HG02885 (cell line): ENCODE data around the gene EIF4A3.

Experiments
- ATAC-seq: cut with Tn5 transposase; IDR thresholded peaks from one replicate; pipeline ENCODE4 v1.9.1; 2021; ENCODE audit warnings: mild to moderate bottlenecking; ENCODE audit not compliant: unreplicated experiment, poor library complexity

Gene EIF4A3

DNA sequence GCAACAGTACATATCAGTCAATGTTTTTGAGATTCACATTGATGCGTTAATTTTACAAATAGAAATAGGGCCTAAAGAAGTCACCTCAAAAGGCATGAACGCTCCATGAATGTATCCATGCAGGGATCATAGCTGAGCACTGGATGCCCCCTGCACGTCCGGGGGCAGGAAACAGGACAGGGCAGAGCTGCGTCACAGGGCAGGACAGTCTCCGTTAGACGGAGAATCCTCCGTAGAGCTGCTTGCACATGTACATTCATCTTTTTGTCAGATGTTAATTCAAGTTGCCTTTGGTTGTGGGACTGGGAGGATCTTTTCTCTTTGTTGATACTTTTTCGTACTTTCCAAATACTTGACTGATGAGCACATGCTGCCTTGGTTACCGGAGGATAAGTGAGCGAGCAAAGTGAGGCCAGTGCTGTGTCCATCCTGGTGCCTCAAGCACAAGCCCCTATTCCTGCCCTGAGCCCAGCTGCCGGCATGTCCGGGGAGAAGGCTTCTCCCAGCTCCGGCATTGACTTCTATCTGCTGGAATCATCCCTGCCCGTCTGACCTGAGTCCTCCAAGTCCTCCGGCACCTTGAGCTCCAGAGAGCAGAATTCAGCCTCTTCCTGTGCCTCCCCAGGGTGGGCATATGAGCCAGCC, 30.5 kb downstream of the EIF4A3 start:
- ATAC-seq, result no peak

DNA sequence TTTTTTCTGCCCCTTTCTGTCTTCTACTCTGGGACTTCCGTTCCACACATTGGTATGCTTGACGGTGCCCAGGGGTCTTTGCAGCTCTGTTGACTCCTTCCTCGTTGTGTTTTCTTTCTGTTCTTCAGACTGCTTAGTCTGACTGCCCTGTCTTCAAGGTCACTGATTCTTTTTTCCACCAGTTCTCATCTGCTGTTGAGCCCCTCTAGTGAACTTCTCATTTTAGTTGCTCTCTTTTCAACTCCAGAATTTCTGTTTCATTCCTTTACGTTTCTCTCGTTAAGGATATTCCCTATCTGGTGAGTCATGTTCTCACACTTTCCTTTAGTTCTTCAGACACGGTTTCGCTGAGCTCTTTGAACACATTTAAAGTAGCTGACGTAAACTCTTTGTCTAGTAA, 31.8 kb downstream of the EIF4A3 start:
- ATAC-seq, result no peak

DNA sequence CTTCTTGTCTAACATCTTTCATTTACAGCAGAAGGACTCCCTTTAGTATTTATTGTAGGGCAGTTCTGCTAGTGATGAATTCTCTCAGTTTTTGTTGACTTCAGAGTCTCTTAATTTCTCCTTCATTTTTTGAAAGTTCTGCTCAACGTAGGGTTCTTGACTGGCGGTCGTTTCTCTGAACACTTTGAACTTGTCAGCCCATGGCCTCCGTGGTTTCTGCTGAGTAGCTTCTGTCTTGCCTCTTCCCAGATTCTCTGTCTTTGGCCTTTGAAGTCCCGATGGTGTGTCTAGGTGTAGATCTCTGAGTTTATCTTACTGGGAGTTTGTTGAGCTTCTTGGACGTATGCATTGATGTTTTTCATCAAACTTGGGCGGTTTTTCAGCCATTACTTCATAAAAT, 32.2 kb downstream of the EIF4A3 start:
- ATAC-seq, result no peak

DNA sequence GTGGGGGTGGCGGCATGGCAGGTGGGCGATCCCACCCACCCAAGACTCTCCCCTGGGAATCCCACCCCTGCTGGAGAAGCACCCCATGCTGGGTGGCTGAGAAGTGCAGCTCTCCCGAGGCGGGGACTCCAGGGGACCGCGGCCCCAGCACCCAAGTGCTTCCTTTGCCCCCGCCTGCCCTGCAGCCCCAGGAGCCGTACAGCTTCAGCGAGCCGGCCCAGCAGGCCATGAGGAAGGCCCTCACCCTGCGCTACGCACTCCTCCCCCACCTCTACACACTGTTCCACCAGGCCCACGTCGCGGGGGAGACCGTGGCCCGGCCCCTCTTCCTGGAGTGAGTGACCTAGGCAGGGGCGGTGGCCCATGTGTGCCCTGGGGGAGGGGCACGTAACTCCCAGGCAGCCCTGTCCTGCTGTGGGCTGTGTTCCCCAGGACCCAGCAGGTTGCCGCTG, 33.9 kb downstream of the EIF4A3 start:
- ATAC-seq, result no peak

DNA sequence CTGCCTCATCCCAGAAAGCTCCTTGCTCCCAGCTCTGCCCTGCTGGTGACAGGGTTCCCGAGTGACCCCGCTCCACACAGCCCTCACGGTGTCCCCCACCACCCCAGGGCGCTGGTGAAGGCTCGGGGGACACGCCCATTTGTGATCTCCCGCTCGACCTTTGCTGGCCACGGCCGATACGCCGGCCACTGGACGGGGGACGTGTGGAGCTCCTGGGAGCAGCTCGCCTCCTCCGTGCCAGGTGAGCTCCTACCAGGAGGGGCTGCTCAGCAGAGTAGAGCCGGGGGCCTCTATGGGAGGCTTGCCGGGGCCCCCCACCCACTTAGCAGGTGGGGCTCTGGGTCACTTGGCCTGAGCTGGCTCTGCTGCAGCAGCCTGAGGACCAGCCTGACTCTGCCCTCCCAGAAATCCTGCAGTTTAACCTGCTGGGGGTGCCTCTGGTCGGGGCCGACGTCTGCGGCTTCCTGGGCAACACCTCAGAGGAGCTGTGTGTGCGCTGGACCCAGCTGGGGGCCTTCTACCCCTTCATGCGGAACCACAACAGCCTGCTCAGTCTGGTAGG, 34.4 kb downstream of the EIF4A3 start:
- ATAC-seq, result no peak

DNA sequence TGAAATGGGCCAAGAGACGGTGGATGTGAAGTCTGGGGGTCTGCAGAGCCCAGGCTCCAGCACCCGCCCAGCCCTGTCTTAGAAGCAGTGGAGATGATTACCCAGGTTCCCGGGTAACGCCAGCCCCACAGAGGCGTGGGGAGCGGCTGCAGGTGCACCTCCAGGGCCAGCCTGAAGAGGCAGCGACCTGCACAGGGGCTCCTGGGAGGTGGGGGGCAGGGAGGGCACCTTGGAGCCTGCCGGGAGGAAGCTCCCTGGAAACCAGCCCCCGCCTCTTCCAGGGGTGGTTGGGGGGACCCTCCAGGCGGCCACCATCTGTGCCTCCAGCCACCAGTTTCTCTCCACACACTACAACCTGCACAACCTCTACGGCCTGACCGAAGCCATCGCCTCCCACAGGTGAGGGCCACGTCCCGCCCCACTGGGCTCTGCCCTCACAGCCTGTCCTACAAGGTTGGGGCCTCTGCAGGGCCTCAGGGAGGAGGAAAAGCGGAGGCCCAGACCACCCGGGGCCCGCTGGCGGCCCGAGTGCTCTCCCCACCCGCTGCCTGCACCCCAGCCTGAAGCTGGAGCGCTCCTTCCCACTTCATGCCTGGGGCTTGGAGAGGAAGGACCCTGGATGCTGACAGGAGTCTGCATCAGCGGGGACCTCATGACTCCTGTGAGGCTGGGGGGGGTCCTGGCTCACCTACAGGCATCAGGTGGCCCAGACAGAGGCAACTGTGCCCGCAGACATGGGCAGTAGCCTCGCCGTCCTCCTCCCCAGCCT, 35.0 kb downstream of the EIF4A3 start:
- no peak for ATAC-seq

DNA sequence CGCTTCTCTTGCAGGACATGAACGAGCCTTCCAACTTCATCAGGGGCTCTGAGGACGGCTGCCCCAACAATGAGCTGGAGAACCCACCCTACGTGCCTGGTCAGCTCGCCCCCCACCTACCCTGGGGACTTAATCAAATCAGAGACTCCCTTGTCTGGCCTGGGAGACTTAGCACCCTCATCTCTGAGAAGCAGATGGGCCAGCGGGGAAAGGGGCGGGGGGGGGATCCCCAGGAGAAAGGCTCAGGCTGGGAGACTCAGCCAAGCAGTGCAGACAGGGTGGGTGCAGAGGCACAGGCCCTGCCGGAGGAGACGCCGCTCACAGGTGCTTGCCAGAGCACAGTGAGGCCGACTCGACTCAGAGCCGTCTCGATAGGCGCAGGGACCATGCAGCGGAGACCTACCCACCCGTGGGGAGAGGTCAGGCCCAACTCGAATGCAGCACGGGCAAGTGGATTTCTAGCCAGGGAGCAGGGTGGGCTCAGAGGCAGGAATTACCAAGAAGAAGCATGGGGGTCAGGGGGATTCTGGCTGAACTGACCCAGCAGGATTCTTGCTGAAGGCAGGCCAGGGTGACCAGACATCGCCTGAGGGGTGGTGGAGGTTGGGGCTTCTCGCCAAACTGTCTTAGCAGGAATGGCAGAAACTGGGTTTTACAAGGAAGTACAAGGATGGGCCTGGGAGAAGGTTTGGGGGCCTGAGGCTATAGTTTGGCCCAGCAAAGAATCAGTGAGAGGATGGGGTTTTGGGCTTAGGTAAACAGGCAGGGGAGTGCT, 35.8 kb downstream of the EIF4A3 start:
- ATAC-seq, result no peak

DNA sequence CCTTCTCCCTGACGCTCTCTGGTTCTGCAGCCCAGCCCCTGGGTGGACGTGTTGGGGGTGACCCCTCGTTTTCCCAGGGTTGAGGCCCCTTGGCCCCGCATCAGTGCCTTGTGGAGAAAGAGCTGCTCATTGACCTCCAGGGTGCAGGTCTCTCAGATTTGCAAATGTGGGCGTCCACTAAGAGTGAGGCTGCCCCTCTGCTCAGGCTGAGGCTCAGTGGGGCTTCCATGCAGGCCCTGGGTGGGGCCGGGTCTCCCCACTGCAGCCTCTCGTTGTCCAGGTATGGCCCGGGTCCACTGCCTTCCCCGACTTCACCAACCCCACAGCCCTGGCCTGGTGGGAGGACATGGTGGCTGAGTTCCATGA, 36.5 kb downstream of the EIF4A3 start:
- ATAC-seq, result no peak

DNA sequence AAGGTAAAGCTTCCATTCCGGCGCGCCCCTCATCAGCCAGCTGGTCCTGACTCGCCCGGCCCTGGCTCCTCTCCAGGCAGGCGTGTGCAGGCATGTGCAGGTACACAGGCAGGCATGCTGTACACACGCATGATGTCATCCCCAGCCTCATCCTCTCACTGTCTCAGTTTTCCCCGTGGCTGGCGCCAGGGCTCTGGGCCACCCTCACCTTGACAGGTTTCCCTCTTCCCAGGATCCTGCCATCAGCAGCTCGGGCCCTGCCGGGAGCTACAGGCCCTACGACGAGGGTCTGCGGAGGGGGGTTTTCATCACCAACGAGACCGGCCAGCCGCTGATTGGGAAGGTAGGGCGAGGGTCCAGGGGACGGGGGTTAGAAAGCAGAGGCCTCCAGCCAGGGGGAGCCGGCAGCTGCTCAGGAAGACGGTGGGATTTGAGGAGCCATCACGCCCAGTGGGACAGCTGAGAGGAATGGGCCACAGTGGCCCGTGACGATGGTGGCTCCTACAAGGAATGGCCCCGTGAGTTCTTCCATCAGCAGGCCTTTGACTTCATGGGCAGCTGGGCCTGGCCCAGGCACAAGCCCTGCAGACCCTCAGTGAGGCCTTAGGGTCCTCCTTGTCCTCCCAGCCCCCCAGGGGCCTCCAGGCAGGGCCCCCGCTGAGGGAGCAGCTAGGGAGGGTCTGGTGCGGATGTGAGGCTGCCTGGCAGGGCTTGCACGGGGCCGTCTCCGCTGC, 37.0 kb downstream of the EIF4A3 start:
- no peak for ATAC-seq

DNA sequence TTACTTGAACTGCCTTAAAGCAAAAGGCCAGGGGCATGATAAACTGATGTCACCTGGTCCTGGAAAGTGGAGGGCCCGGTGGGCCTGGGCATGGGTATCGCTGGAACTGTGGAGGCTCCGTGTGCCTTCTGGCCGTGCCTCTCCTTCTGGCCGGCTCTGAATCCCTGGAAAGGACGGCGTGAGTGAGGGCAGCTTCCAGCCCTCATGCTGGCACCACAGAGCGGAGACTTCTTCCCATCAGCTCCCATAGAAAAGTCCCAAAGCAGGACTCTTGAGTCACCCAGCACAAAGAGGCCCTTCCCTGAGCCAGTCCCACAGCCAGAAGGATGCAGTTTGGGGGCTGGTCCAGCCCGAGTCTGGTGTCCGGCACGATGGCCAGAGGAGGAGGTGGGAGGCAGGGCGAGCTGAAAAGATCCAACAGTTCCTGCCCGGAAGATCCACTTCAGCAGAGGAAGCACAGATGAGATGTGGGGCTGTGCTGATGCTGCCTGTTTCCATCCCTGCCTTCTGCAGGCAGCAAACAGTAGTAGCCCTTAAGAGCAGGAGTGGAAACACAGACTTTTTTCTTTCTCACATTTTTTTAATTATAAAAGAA, 37.8 kb downstream of the EIF4A3 start:
- ATAC-seq, result no peak

- no peak for ATAC-seq
Observed at GRCh38 chr17:80108036-80108971, 38.6 kb downstream of the EIF4A3 start.

- no peak for ATAC-seq
Observed at GRCh38 chr17:80107231-80108021, 39.5 kb downstream of the EIF4A3 start.

GRCh38 chr17:80106751-80107150, 40.2 kb downstream of the EIF4A3 start:
- ATAC-seq, result no peak

GRCh38 chr17:80106176-80106575, 40.8 kb downstream of the EIF4A3 start:
- ATAC-seq, result no peak

DNA sequence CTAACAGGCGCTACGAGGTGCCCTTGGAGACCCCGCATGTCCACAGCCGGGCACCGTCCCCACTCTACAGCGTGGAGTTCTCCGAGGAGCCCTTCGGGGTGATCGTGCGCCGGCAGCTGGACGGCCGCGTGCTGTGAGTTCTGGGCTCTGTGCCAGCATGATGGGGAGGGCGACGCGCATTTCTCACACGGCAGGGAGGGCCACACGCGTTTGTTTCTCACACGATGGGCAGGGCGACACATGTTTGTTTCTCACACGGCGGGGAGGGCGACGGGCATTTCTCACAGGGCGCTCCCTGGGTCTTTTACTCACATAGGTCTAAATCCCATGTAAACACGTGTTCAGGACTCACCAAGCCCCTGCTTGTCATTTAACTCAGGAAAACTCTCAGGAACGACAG, 41.2 kb downstream of the EIF4A3 start:
- ATAC-seq, result no peak

- ATAC-seq, result no peak
Observed at GRCh38 chr17:80104956-80105375, 42.0 kb downstream of the EIF4A3 start.

DNA sequence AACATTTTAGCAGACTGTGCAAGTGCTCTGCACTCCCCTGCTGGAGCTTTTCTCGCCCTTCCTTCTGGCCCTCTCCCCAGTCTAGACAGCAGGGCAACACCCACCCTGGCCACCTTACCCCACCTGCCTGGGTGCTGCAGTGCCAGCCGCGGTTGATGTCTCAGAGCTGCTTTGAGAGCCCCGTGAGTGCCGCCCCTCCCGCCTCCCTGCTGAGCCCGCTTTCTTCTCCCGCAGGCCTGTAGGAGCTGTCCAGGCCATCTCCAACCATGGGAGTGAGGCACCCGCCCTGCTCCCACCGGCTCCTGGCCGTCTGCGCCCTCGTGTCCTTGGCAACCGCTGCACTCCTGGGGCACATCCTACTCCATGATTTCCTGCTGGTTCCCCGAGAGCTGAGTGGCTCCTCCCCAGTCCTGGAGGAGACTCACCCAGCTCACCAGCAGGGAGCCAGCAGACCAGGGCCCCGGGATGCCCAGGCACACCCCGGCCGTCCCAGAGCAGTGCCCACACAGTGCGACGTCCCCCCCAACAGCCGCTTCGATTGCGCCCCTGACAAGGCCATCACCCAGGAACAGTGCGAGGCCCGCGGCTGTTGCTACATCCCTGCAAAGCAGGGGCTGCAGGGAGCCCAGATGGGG, 42.5 kb downstream of the EIF4A3 start:
- ATAC-seq, result no peak
